ENCODE data around the gene TRDN. TPM values are rescaled to one million over a fixed set of nuclear protein-coding genes. Genes with fewer than 3 reads are reported as not detected.

Gene TRDN
- total RNA-seq, 2 donors from 2014 or later = 0.14 TPM; not detected in 1

DNA sequence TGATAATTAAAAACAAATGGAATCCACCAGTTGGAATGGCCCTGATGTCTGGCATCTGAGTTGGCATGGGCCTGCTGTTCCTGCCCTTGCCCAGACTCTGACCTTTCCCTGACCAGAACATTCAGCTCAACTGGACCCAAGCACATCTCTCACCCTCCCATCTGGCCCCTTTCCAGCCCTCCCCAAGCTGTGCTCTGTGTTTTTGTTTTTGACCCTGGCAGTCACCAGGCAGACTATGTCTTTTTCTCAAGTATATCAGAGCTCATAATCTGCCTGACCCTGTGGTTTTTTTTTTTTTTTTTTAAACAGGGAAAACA lies 117.6 kb downstream of the TRDN start:
- Histone ChIP-seq H3K4me1 (ENCODE audit: control insufficient read depth in 1 of 2, low read depth in 2 of 2) (peaks cover 6 to 33% of the 10 kb centered on the region in 2 donors), H3K27me3 (replicated peaks; ENCODE audit: insufficient read depth) (no peaks in the 10 kb centered on the region), H3K36me3 (no peaks in the 10 kb centered on the region), H3K27ac (peak overlapping the region; percentile 48 to 61), H3K9me3 (no peaks in the 10 kb centered on the region), H3K4me3 (no peak overlapping the region)
- DNase-seq (ENCODE audit: low spot score) (peak; percentile 6), ATAC-seq (ENCODE audit: insufficient number of reproducible peaks, low FRiP score, low read depth) (peak; percentile 40)
- TF ChIP-seq, protein P1, sequence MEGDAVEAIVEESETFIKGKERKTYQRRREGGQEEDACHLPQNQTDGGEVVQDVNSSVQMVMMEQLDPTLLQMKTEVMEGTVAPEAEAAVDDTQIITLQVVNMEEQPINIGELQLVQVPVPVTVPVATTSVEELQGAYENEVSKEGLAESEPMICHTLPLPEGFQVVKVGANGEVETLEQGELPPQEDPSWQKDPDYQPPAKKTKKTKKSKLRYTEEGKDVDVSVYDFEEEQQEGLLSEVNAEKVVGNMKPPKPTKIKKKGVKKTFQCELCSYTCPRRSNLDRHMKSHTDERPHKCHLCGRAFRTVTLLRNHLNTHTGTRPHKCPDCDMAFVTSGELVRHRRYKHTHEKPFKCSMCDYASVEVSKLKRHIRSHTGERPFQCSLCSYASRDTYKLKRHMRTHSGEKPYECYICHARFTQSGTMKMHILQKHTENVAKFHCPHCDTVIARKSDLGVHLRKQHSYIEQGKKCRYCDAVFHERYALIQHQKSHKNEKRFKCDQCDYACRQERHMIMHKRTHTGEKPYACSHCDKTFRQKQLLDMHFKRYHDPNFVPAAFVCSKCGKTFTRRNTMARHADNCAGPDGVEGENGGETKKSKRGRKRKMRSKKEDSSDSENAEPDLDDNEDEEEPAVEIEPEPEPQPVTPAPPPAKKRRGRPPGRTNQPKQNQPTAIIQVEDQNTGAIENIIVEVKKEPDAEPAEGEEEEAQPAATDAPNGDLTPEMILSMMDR (IDR thresholded peaks at IDR 0.05) = no peak

DNA sequence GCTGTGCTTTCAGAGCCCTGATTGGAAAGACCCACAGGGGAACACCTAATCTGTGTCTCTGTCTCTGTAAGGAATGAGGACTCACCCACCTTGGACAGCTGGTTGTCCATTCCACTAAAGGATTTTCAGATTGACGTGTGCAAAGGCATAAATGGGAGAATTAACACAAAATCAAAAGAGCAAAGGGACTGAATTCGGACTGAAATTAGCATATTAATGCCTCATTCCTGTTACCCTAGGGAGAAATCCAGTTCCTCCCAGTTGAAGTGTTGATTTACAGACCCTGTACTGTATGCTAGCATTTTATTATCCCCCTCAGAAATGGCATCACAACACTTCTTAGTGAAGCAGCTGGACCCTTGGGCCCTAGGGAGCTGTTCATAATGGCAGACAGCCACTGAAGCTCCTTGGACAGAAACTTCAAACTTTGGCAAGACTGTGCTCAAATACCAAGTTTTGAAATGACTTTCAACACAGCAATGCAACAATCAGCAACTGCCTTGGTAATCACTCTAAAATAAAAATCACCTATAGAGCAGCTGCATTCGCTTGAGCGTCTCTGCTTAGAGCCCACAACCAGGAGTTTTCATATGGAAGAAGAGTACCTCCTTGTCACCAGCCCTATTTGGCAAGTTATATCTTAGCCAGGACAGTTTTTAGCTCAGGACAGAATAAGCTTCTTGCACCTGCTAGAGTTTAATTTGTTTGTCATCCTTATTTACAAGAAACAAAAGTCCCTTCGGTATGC lies 118.1 kb downstream of the TRDN start:
- no peak for ATAC-seq (ENCODE audit: insufficient number of reproducible peaks, low FRiP score, low read depth)
- Histone ChIP-seq H3K4me3 (no peak overlapping the region), H3K36me3 (no peaks in the 10 kb centered on the region), H3K4me1 (ENCODE audit: control insufficient read depth in 1 of 2, low read depth in 2 of 2) (peaks cover 6 to 33% of the 10 kb centered on the region in 2 donors), H3K27me3 (replicated peaks; ENCODE audit: insufficient read depth) (no peaks in the 10 kb centered on the region), H3K27ac (peak overlapping the region; percentile 48 to 61), H3K9me3 (no peaks in the 10 kb centered on the region)
- TF ChIP-seq, protein P1 (IDR thresholded peaks at IDR 0.05) = no peak
- no peak for DNase-seq (ENCODE audit: low spot score)

DNA sequence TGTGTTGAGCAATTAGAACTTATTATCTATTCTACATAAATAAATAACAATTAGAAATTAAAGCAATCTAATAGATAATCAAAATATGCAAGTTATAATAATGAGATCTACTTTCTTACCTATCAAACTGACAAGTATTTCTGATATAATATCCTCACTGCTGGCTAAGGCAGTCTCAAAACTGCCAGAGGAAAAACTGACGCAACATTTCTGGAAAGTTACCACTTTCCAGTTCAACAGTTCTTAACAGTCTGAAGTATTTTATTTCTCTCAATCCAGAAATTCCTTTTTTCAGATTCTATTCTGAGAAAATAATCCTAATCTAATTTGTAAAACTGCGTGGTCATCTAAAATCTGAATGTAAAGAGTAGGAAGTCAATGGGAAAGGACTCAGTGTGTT lies 121.0 kb downstream of the TRDN start:
- Histone ChIP-seq H3K4me1 (ENCODE audit: control insufficient read depth in 1 of 2, low read depth in 2 of 2) (peaks cover 6 to 27% of the 10 kb centered on the region in 2 donors), H3K27ac (no peak overlapping the region), H3K9me3 (no peaks in the 10 kb centered on the region), H3K36me3 (no peaks in the 10 kb centered on the region), H3K27me3 (replicated peaks; ENCODE audit: insufficient read depth) (no peaks in the 10 kb centered on the region), H3K4me3 (no peak overlapping the region)
- TF ChIP-seq, protein P1 (IDR thresholded peaks at IDR 0.05) = no peak
- peak; percentile 50 for ATAC-seq (ENCODE audit: insufficient number of reproducible peaks, low FRiP score, low read depth)
- DNase-seq (ENCODE audit: low spot score) = no peak

DNA sequence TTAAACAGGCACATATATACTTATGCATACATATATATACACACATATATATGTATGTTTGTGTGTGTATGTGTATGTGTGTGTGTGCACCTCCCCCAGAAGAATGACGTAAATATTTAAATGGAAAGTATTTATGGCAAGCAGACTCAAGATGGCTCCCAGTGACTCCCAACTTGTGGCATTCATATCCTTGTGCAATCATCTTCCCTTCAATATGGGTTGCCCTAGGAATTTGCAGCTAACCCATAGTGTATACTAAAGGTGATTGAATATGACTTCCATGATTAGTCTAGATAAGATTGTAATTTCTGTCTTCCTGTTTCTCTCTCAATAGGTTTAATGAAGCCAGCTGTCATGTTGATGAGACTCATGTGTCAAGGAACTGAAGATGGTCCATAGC lies 127.6 kb downstream of the TRDN start:
- peaks cover 0 to under 1% of the 10 kb centered on the region in 2 donors for H3K4me1 ChIP-seq (ENCODE audit: control insufficient read depth in 1 of 2, low read depth in 2 of 2)

DNA sequence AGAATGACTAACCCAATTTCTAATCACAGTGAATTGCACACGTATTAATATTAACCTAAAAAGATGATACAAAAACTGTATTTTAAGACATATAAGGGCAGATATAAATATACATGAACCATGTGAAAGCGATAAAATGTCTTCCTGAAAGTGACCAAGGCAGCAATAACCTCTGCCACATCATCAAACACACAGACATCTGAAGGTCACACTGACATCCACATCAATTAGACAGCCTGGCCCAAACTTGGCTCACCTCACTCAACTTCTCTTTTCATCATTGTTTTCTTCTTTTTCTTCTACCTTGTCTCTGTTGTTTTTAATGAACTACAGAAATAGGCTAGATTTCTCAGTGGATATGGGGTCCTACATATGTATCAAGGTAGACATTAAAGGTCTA lies 128.5 kb downstream of the TRDN start:
- H3K27me3 ChIP-seq (replicated peaks; ENCODE audit: insufficient read depth) = no peaks in the 10 kb centered on the region
- DNase-seq (ENCODE audit: low spot score) (no peak), ATAC-seq (ENCODE audit: insufficient number of reproducible peaks, low FRiP score, low read depth) (no peak)
- H3K4me3 ChIP-seq = no peak overlapping the region
- TF ChIP-seq, protein P1 (IDR thresholded peaks at IDR 0.05) = no peak
- no peaks in the 10 kb centered on the region for H3K9me3 ChIP-seq
- no peaks in the 10 kb centered on the region for H3K36me3 ChIP-seq
- H3K27ac ChIP-seq = no peak overlapping the region
- H3K4me1 ChIP-seq (ENCODE audit: control insufficient read depth in 1 of 2, low read depth in 2 of 2) = peaks cover 0 to 2% of the 10 kb centered on the region in 2 donors

More for the DNA sequence above, 127.6 kb downstream of the TRDN start:
- H3K4me3 ChIP-seq = no peak overlapping the region
- TF ChIP-seq, protein P1 (IDR thresholded peaks at IDR 0.05) = no peak
- no peaks in the 10 kb centered on the region for H3K9me3 ChIP-seq
- no peak for ATAC-seq (ENCODE audit: insufficient number of reproducible peaks, low FRiP score, low read depth)
- no peaks in the 10 kb centered on the region for H3K36me3 ChIP-seq
- H3K27ac ChIP-seq = no peak overlapping the region
- DNase-seq (ENCODE audit: low spot score) = no peak
- no peaks in the 10 kb centered on the region for H3K27me3 ChIP-seq (replicated peaks; ENCODE audit: insufficient read depth)
